ENCODE measurements around the gene DEAF1.

GRCh38 chr11:618856-619627 lies 76.0 kb downstream of the DEAF1 start:
- TF ChIP-seq CTCF (conservative IDR thresholded peaks at IDR 0.05; ENCODE audit: low read length) (no peak), EZH2phosphoT487 (IDR thresholded peaks at IDR 0.05; ENCODE audit: borderline replicate concordance) (no peak)
